Skin epidermis (tissue), 12 donors: ENCODE measurements around the gene KAZN.
A peak's percentile ranks its signal among the peaks of the same experiment; 100 is the strongest.

ENCODE experiments used
- H3K27ac ChIP-seq, 21 experiments: fragments of 200-600 bp; sonication (generic) in 11 of 21; one replicate each; pipeline ENCODE4 v1.5.0; 2020; ENCODE audit warnings: mild to moderate bottlenecking in 3 of 21, inconsistent platforms in 2 of 21, moderate library complexity in 2 of 21
- H3K4me3 ChIP-seq, 7 experiments: fragments of 200-600 bp; sonication (generic) in 2 of 7; one replicate each; pipeline ENCODE4 v1.5.0; 2020; ENCODE audit warnings: inconsistent platforms in 2 of 7, mild to moderate bottlenecking in 2 of 7, moderate library complexity in 1 of 7

KAZN gene

GRCh38 chr1:15063783-15064182 is 465.3 kb downstream of the KAZN start:
- Histone ChIP-seq H3K4me3 (no peak overlapping the region), H3K27ac (no peak overlapping the region)

DNA sequence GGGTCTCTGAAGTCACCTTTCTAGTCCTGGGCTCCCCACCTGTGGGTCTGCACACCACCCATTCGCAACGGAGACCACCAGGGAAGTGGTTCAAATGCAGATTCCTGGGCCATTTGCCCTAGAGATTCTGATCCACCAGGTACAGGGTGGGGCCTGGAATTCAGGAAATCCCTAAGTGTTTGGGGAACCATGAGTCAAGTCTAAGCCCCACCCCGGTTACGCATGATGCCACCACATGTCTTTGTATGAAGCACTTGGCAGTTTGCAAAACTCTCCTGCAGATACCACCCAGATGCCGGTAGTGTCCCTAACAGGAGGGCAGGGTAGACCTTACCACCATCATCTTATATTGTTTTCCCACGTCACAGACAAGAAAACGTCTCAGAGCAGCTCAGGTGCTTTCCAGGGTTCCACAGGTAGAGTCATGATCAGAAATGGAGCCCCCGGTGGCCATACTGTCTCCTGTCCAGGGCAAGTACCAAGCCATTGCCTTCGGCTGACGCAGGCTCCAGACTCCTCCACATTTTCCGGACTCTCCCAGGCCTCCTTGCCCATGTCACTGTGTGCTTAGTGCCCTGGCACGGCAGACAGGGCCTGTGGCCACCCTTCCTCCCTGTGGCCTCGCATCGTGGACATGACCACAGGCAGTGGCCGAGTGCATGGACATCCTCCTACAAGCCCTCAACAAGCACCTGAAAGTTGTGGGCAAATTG is 465.9 kb downstream of the KAZN start:
- no peak overlapping the region for H3K27ac ChIP-seq
- no peak overlapping the region for H3K4me3 ChIP-seq

GRCh38 chr1:15065291-15065690 is 466.8 kb downstream of the KAZN start:
- Histone ChIP-seq H3K27ac (no peak overlapping the region), H3K4me3 (no peak overlapping the region)

- H3K4me3 ChIP-seq, result no peak overlapping the region
- H3K27ac ChIP-seq, result no peak overlapping the region
Observed at GRCh38 chr1:15065736-15066135, 467.3 kb downstream of the KAZN start.

- H3K4me3 ChIP-seq, result no peak overlapping the region
- H3K27ac ChIP-seq, result no peak overlapping the region
Observed at GRCh38 chr1:15066191-15066590, 467.7 kb downstream of the KAZN start.

DNA sequence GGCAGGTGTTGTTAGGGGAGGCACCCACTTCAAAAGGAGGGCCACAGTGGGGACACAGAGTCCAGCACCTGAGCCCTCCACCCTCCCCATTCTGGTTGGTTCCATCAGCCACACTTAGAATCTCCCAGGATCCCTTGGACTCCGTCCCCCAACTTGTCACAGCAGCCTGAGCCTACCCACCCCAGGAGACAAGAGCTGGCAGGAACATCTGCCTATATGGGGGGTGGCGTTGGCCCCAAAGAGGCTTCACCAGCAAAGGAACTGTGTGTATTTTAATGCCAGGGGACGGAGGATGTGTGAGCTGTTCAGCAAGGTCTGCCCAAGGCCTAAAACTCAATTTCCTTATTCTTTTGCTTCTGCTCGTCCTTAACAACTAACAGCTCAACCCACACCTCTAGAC is 468.7 kb downstream of the KAZN start:
- Histone ChIP-seq H3K4me3 (no peak overlapping the region), H3K27ac (peak overlapping the region in 1 of 21 experiments; percentile 0)

DNA sequence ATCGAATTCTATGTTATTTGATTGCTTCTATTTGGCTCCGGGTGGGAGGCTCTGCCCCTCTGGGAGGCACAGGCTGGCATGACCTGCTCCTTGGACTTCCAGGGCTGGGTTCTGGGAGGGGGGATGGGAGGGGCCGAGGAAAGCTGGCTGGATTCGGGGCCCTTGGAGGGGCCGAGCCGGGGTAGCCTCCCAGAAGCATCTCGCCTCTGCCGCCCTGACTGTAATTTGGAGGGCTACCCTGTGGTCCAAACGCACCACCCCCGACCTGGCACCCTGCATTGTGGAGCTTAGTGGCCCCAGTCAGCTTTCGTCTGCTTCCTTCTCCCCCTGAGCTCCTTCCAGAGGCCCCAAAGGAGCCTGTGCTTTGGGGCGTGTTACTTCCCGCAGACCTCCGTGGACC is 469.7 kb downstream of the KAZN start:
- no peak overlapping the region for H3K27ac ChIP-seq

DNA sequence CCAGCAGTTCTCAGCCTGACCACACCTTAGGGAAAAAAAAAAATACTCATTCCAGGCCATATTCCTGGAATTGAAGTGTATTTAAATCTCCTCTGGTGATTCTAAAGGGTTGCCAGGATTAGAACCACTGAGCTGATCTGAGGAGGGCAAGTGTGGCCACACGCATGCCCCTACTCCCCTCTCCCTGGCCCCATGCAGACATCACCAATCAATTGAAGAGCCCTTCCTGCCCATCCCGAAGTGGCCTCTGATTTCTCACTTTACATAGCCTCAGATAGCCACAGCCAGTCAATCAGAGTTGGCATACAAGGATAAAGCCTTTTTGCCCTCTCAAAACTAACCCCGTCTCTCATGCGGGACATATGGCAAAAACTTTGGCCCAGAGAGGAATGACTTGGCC is 470.5 kb downstream of the KAZN start:
- Histone ChIP-seq H3K27ac (no peak overlapping the region), H3K4me3 (no peak overlapping the region)

More for the DNA sequence above, 469.7 kb downstream of the KAZN start:
- no peak overlapping the region for H3K4me3 ChIP-seq

DNA sequence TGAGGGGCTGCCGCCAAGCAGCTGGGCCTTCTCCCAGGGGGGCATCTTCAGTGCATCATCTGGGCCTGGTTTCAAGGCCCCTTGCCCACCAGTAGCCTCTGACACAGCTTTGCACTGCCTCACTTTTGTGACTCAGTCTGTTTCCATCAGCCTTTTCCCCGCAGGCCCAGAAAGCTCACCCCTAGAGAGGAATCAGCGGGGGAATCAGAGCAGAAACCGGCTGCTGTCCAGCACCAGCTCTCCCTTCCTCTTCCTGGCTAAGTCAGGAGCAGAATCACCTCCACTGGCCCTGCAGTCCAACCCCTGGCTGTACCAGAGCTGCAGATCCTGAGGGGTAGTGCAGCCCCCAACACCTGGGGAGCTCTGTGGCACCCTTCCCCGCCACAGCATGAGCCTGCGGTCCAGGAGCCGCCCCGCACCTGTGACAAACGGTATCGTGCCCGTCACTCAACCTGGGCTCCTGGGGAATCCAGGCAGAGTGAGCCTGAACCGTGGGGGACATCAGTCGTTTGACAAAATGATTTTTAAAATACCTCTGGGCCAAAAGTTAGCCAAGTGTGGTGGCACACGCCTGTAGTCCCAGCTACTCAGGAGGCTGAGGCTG is 471.8 kb downstream of the KAZN start:
- Histone ChIP-seq H3K4me3 (no peak overlapping the region), H3K27ac (no peak overlapping the region)

GRCh38 chr1:15071936-15072335 is 473.5 kb downstream of the KAZN start:
- H3K27ac ChIP-seq, result no peak overlapping the region
- no peak overlapping the region for H3K4me3 ChIP-seq

DNA sequence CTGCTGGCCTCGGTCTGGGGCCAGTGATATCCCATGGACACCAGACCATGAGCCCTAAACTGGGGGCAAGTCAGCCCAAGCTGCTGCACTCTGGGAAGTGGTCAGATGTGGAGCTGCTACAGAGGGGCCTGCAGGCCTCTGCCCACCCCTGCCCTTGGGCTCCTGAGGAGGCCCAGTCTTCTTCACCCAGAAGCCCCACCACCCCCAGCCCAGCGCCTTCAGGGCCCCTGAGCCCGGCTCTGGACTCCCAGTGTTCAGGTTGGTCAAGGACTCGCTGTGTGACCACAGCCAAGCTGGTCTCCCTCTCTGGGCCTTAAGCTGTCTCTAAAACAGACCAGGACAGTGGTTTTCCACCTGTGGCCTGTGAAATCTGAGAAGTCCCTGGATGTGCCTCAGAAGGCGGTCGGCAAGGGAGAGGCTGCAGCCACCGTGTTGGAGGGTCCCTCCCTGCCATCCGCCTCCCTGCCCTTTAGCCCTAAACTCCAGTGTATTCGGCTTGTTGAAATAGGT is 475.4 kb downstream of the KAZN start:
- no peak overlapping the region for H3K27ac ChIP-seq

DNA sequence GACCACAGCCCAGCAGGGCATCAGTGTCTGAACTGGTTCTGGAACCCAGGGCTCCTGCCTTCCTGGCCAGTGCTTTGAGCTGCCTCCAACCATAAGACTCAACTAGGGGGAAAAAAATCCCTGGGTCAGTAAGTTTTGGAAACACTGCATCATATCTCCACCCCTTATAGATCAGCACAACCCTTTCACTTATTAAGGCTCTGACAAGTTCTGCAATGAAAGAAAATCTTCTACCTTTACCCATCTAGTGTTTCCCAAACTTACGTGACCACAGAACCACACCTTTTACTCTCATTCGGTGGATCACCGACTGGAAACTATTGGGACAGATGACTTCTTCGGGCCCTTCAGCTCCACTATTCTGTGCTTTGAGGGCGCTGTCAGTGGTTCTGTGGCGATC is 476.7 kb downstream of the KAZN start:
- no peak overlapping the region for H3K4me3 ChIP-seq
- H3K27ac ChIP-seq, result no peak overlapping the region

More for the DNA sequence above, 475.4 kb downstream of the KAZN start:
- H3K4me3 ChIP-seq, result no peak overlapping the region

- Histone ChIP-seq H3K27ac (no peak overlapping the region), H3K4me3 (no peak overlapping the region)
Observed at GRCh38 chr1:15075817-15076216, 477.3 kb downstream of the KAZN start.

DNA sequence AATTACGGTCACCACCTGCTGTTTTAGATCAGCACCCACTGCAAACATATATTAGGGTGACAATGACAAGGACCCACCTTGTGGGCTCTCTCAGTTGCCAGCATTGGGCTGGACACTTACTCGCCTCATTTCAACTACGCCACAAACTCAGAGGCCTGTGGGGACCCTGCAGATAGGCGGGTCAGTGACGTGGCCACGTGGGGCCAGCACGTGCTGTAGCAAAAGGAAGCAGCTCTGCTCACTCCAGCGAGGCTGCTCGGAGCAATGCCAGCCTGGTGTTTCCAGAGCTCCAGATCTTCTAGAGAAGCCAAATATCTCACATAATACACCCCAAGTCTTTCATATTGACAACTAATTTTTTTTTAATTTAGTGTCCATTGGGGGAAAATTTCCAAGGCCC is 478.3 kb downstream of the KAZN start:
- Histone ChIP-seq H3K4me3 (no peak overlapping the region), H3K27ac (no peak overlapping the region)

- Histone ChIP-seq H3K27ac (no peak overlapping the region), H3K4me3 (no peak overlapping the region)
Observed at GRCh38 chr1:15077384-15077783, 478.9 kb downstream of the KAZN start.

DNA sequence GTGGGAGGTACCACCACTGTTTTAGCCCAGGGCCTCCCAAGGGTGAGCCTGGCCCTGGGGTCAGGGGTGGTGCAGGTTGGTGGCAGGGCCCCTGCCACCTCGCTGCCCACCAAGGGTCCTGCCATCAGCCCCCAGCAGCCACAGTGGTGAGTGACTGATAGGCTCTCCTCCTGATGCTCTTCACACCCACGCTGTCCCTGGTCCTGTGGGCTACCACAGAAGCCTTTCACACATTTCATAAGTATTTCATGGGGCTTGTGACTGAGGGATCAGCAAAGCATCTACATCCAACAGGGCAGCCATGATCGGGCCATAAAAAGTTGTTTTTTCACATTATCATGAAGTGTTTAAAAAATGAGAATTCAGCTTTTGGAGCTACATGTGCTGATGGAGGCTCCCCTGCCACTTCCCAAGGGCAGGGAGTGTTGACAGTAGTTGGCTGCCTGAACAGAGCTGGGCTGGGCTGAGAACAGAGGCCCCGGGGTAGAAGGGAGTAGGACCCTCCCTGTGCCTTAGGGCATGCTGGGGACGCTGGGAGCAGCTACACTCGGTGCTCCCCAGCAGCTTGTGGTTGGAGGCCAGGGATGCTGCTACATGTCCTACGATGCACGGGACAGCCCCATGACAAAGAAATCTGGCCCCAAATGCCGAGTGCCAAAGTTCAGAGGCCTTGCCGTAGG is 482.0 kb downstream of the KAZN start:
- Histone ChIP-seq H3K4me3 (no peak overlapping the region), H3K27ac (peak overlapping the region in 2 of 21 experiments; percentile 8 to 30)

- peak overlapping the region in 1 of 21 experiments; percentile 8 for H3K27ac ChIP-seq
- H3K4me3 ChIP-seq, result no peak overlapping the region
Observed at GRCh38 chr1:15081102-15081501, 482.6 kb downstream of the KAZN start.

- Histone ChIP-seq H3K4me3 (no peak overlapping the region), H3K27ac (no peak overlapping the region)
Observed at GRCh38 chr1:15083578-15083977, 485.1 kb downstream of the KAZN start.

GRCh38 chr1:15088281-15088971 is 489.9 kb downstream of the KAZN start:
- H3K27ac ChIP-seq, result peak overlapping the region in 1 of 21 experiments; percentile 8
- H3K4me3 ChIP-seq, result no peak overlapping the region

DNA sequence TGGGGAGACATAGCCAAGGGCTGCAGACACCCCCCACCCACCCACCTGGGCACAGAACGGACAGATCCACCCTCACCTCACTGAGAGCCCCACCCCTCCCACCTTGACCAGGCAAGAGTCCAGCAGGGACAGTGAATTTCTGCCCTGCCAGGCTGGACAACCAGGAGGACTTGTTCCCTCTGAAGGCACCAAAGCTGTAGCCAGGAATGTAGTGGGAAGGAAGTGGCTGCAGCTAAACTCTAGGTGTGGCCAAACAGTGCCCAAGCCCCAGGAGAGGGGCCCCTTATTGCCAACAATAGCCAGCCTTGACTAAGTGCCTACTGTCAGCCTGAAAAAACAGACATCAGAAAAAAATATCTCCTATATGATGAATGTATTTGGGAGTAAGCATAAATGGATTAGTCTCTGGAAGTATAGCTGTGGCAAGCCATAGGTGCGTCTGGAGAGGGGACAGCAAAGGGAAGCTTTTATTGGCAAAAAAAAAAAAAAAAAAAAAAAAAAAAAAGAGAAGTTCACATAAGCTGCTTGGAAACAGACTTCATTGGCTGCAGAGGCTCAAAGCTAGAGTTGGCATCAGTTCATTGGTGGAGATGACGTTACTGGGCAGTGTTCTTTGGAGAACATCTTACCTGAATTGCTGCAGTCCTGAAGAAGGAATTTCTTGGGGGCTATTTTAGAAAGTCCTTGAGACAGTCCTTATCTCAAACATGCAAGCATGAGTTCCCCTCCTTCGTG is 490.9 kb downstream of the KAZN start:
- H3K4me3 ChIP-seq, result no peak overlapping the region
- peak overlapping the region in 2 of 21 experiments; percentile 8 to 18 for H3K27ac ChIP-seq
